Retinal pigment epithelial cell (primary cell): ENCODE results near the gene ZFYVE1.
"Not testable (repeated sequence)": the region's sequence is repeated elsewhere in the genome, so short reads cannot be mapped to it uniquely, and the experiment has no call there.

Source experiments
- DNase-seq: peaks from one replicate; pipeline ENCODE4 v3.0.0-alpha.2; 2010; ENCODE audit warnings: low read depth
- H3K4me3 ChIP-seq: 2 replicates; pipeline ENCODE4 v1.5.1; 2011; ENCODE audit warnings: mild to moderate bottlenecking, low read length, control low read depth, moderate library complexity
- CTCF ChIP-seq: conservative IDR thresholded peaks from 2 replicates; pipeline ENCODE4 v1.5.1; 2011; ENCODE audit warnings: low read depth, low read length, control low read depth, inconsistent platforms

Gene ZFYVE1

GRCh38 chr14:72968316-72968715 is 58.6 kb downstream of the ZFYVE1 start:
- no peak overlapping the region for H3K4me3 ChIP-seq
- TF ChIP-seq CTCF, result no peak
- DNase-seq, result no peak

GRCh38 chr14:72966038-72966437 is 60.9 kb downstream of the ZFYVE1 start:
- no peak for DNase-seq
- H3K4me3 ChIP-seq, result no peak overlapping the region
- no peak for TF ChIP-seq CTCF

GRCh38 chr14:72965249-72965648 is 61.7 kb downstream of the ZFYVE1 start:
- no peak overlapping the region for H3K4me3 ChIP-seq
- no peak for TF ChIP-seq CTCF
- no peak for DNase-seq

GRCh38 chr14:72962829-72963312 is 64.0 kb downstream of the ZFYVE1 start:
- peak; percentile 33 for DNase-seq
- TF ChIP-seq CTCF, result no peak

GRCh38 chr14:72962336-72962754 is 64.6 kb downstream of the ZFYVE1 start:
- not testable (repeated sequence) for H3K4me3 ChIP-seq
- peak; percentile 59 for DNase-seq

More at GRCh38 chr14:72962829-72963312, 64.0 kb downstream of the ZFYVE1 start:
- no peak overlapping the region for H3K4me3 ChIP-seq

GRCh38 chr14:72961579-72962335 is 65.1 kb downstream of the ZFYVE1 start:
- no peak for TF ChIP-seq CTCF
- DNase-seq, result no peak
- H3K4me3 ChIP-seq, result no peak overlapping the region

GRCh38 chr14:72961016-72961415 is 65.9 kb downstream of the ZFYVE1 start:
- not testable (repeated sequence) for H3K4me3 ChIP-seq, DNase-seq

GRCh38 chr14:72958548-72958947 is 68.4 kb downstream of the ZFYVE1 start:
- no peak for TF ChIP-seq CTCF
- no peak overlapping the region for H3K4me3 ChIP-seq
- no peak for DNase-seq
